ENCODE measurements around the gene PANX2.
A peak's percentile ranks its signal among the peaks of the same experiment; 100 is the strongest.

The PANX2 gene

GRCh38 chr22:50169181-50169759, 1.3 kb upstream of the PANX2 start:
- H3K4me3 ChIP-seq (replicated peaks; ENCODE audit: low read depth, low read length), result no peak overlapping the region
- no peak for TF ChIP-seq CTCF (IDR thresholded peaks at IDR 0.05; ENCODE audit: low read length, missing control alignments)
- no peak for DNase-seq (ENCODE audit: low read depth)

GRCh38 chr22:50169774-50170341, 673 bp upstream of the PANX2 start:
- peak overlapping the region; percentile 42 for H3K4me3 ChIP-seq (replicated peaks; ENCODE audit: low read depth, low read length)
- TF ChIP-seq CTCF (IDR thresholded peaks at IDR 0.05; ENCODE audit: low read length, missing control alignments), result no peak
- peak; percentile 37 for DNase-seq (ENCODE audit: low read depth)

- no peak for TF ChIP-seq CTCF (IDR thresholded peaks at IDR 0.05; ENCODE audit: low read length, missing control alignments)
- H3K4me3 ChIP-seq (replicated peaks; ENCODE audit: low read depth, low read length), result peak overlapping the region; percentile 56
- DNase-seq (ENCODE audit: low read depth), result no peak
Measured at GRCh38 chr22:50171319-50171964, 911 bp downstream of the PANX2 start.

GRCh38 chr22:50171965-50172421, 1.5 kb downstream of the PANX2 start:
- DNase-seq (ENCODE audit: low read depth), result no peak
- no peak for TF ChIP-seq CTCF (IDR thresholded peaks at IDR 0.05; ENCODE audit: low read length, missing control alignments)

GRCh38 chr22:50173311-50173982, 2.9 kb downstream of the PANX2 start:
- TF ChIP-seq CTCF (IDR thresholded peaks at IDR 0.05; ENCODE audit: low read length, missing control alignments), result no peak
- DNase-seq (ENCODE audit: low read depth), result no peak
- H3K4me3 ChIP-seq (replicated peaks; ENCODE audit: low read depth, low read length), result no peak overlapping the region

More at GRCh38 chr22:50171965-50172421, 1.5 kb downstream of the PANX2 start:
- no peak overlapping the region for H3K4me3 ChIP-seq (replicated peaks; ENCODE audit: low read depth, low read length)

- no peak for DNase-seq (ENCODE audit: low read depth)
- no peak overlapping the region for H3K4me3 ChIP-seq (replicated peaks; ENCODE audit: low read depth, low read length)
- no peak for TF ChIP-seq CTCF (IDR thresholded peaks at IDR 0.05; ENCODE audit: low read length, missing control alignments)
Measured at GRCh38 chr22:50173983-50174355, 3.4 kb downstream of the PANX2 start.
